A549 (cell line): Measurements from ENCODE around the gene ZNF558. TPM values are rescaled to one million over a fixed set of nuclear protein-coding genes. Genes with fewer than 3 reads are reported as not detected.

Experiments used
- ATAC-seq, 2 experiments: fragments of 200-7000 bp in 1 of 2; fragments of >200 bp in 1 of 2; cut with Nextera tagmentation in 1 of 2; cut with Tn5 transposase in 1 of 2; 3 replicates each; pipeline versions ENCODE4 v1.8.0 to v1.9.1; 2018 to 2020; ENCODE audit warnings: mild to moderate bottlenecking in 1 of 2, moderate library complexity in 1 of 2
- CTCF ChIA-PET: fragments of 300-600 bp; sonication (Branson Sonifier 250); formaldehyde crosslinking; extraction: SDS; loops from one replicate; lab custom pipeline; 2021; ENCODE audit warnings: antibody characterized with exemption, inconsistent platforms; lab: Yijun Ruan, JAX
- POLR2A ChIA-PET: fragments of 350-600 bp; formaldehyde crosslinking; extraction: SDS; loops from one replicate; lab custom pipeline; 2021; ENCODE audit warnings: antibody characterized with exemption, inconsistent platforms; lab: Yijun Ruan, JAX
- DNase-seq, 2 experiments: peaks; one replicate each; pipeline versions ENCODE4 v3.0.0 to v3.0.0-alpha.2; 2011 to 2016; ENCODE audit warnings: low read depth in 1 of 2, low spot score in 1 of 2
- FAIRE-seq: peaks from 2 replicates; lab custom pipeline; 2011; peaks lifted over from hg19 to GRCh38; lab: Jason Lieb, UNC
- H3K27ac ChIP-seq, 2 experiments: fragments of >200 bp; sonication (Bioruptor Twin); formaldehyde crosslinking; 3 replicates each; pipeline ENCODE4 v1.5.1; 2016 to 2017
- H3K4me1 ChIP-seq: fragments of >200 bp; sonication (Bioruptor Twin); formaldehyde crosslinking; 3 replicates; pipeline ENCODE4 v1.6.1; 2016
- H3K4me2 ChIP-seq: fragments of >200 bp; sonication (Bioruptor Twin); formaldehyde crosslinking; 3 replicates; pipeline ENCODE4 v1.6.1; 2016
- H3K4me3 ChIP-seq: fragments of >200 bp; sonication (Bioruptor Twin); formaldehyde crosslinking; 3 replicates; pipeline ENCODE4 v1.5.1; 2016
- H3K9me3 ChIP-seq: fragments of >200 bp; sonication (Bioruptor Twin); formaldehyde crosslinking; 3 replicates; pipeline ENCODE4 v1.6.1; 2016
- CBX2 ChIP-seq: fragments of 200-600 bp; sonication (generic); IDR thresholded peaks from 2 replicates; pipeline ENCODE4 v1.6.1; 2016; ENCODE audit warnings: low read depth, mild to moderate bottlenecking, borderline replicate concordance
- CEBPB ChIP-seq, 2 experiments: fragments of >200 bp in 1 of 2; sonication (Bioruptor Twin) in 1 of 2; formaldehyde crosslinking in 1 of 2; IDR thresholded peaks; 2 replicates each; pipeline ENCODE4 v1.6.1; 2012 to 2016
- EHF ChIP-seq: fragments of 250-450 bp; sonication (Bioruptor Pico); IDR thresholded peaks from 2 replicates; pipeline ENCODE4 v1.5.0; 2020; ENCODE audit warnings: mild to moderate bottlenecking
- EHMT2 ChIP-seq: fragments of 200-600 bp; sonication (generic); IDR thresholded peaks from 2 replicates; pipeline ENCODE4 v1.6.1; 2016; ENCODE audit warnings: antibody characterized with exemption, low read depth, mild to moderate bottlenecking, moderate library complexity
- FOXS1 ChIP-seq: fragments of 250-450 bp; sonication (Bioruptor Pico); IDR thresholded peaks from 2 replicates; pipeline ENCODE4 v1.5.0; 2020; ENCODE audit warnings: mild to moderate bottlenecking, moderate library complexity
- JUN ChIP-seq, 2 experiments: fragments of >200 bp; sonication (Bioruptor Twin); formaldehyde crosslinking; IDR thresholded peaks; 2 replicates in 1 of 2; 3 replicates in 1 of 2; pipeline ENCODE4 v1.6.1; 2016 to 2017
- MAZ ChIP-seq: fragments of 150-350 bp; IDR thresholded peaks from 2 replicates; pipeline ENCODE4 v1.6.1; 2014; ENCODE audit warnings: antibody characterized with exemption, low read depth, low read length, borderline replicate concordance
- PHF8 ChIP-seq: fragments of 200-600 bp; sonication (generic); IDR thresholded peaks from 2 replicates; pipeline ENCODE4 v1.6.1; 2016; ENCODE audit warnings: low read depth, mild to moderate bottlenecking, antibody characterized with exemption, moderate library complexity, borderline replicate concordance
- RAD21 ChIP-seq, 2 experiments: fragments of >200 bp in 1 of 2; sonication (Bioruptor Twin) in 1 of 2; formaldehyde crosslinking in 1 of 2; IDR thresholded peaks in 1 of 2; conservative IDR thresholded peaks in 1 of 2; 2 replicates in 1 of 2; 3 replicates in 1 of 2; pipeline ENCODE4 v1.6.1; 2012 to 2018; ENCODE audit warnings: inconsistent platforms in 1 of 2
- SREBF2 ChIP-seq: fragments of 450-650 bp; IDR thresholded peaks from 2 replicates; pipeline ENCODE4 v1.6.1; 2014; ENCODE audit warnings: mild to moderate bottlenecking, moderate library complexity
- ZNF302 ChIP-seq: fragments of 250-450 bp; sonication (Bioruptor Pico); IDR thresholded peaks from 2 replicates; pipeline ENCODE4 v1.9.0; 2021; ENCODE audit warnings: inconsistent platforms, mild to moderate bottlenecking, moderate library complexity
- WGBS: methylation state at CpG from one replicate; pipeline ENCODE4 v1.1.6; 2017; ENCODE audit errors: missing lambda C conversion rate; 5-methylcytosine and 5-hydroxymethylcytosine counted together
- polyA plus RNA-seq, 4 experiments: library from polyadenylated mRNA; depleted of rRNA in 3 of 4; stranded (reverse); fragments of >200 nt; fragmentation: RNase III in 1 of 4; extraction: RNeasy Plus Mini Kit Qiagen cat#74134 plus additional on column Dnase treatment in 1 of 4; gene quantifications; 2 replicates in 3 of 4; 3 replicates in 1 of 4; pipeline ENCODE4 v1.2.3, GENCODE V29; 2011 to 2017
- TF ChIP-seq, protein P1 (sequence below): fragments of 200-600 bp; sonication (generic); IDR thresholded peaks from 2 replicates; pipeline ENCODE4 v1.6.1; 2016; ENCODE audit warnings: antibody characterized with exemption, mild to moderate bottlenecking, moderate library complexity
- TF ChIP-seq, protein P2 (sequence below): fragments of >200 bp; sonication (Bioruptor Twin); formaldehyde crosslinking; IDR thresholded peaks from 3 replicates; pipeline ENCODE4 v1.5.1; 2016

ZNF558 gene
- polyA plus RNA-seq, 2 of the 4 experiments (the other 2 are of a cell fraction), result 8.8 to 30.9 TPM

- TF ChIP-seq ZNF302 (CRISPR knock-in tag), result no peak
These were observed 17.1 kb upstream of the ZNF558 start (continued) for GRCh38 chr19:8849232-8849631.

DNA sequence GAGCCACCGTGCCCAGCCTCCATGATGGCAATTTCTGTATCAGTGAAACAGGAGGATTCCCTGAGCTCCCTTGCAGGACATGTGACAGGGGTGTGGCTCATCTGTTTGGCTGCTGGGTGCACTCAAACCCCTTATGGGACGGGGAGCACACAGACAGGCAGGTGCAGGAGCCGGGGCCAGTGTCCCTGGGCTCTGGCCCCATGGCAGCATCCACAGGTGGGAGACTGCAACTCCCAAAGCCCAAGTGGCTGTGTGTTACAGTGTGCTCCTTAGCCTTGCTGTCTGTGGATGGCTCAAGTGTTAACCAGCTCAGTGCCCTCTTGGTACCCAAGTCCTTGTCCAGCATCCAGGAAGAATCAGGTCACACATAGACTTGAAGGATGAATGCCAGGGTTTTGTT lies 14.7 kb upstream of the ZNF558 start:
- POLR2A ChIA-PET, result no interaction called here

GRCh38 chr19:8840708-8841107 lies 8.6 kb upstream of the ZNF558 start:
- H3K4me3 ChIP-seq, result no peak overlapping the region
- H3K27ac ChIP-seq, result no peak overlapping the region
- CTCF ChIA-PET, result interaction anchor here (0.6 kb wide), 1 partner anchor 140 kb away, joined by 4 read pairs; no protein-coding TSS in a partner anchor
- no peak for TF ChIP-seq EHMT2
- TF ChIP-seq JUN (IDR thresholded peaks at IDR 0.05), result no peak
- no peak for TF ChIP-seq MAZ
- no peak for ATAC-seq
- no peaks in the 10 kb centered on the region for H3K4me1 ChIP-seq
- no peaks in the 10 kb centered on the region for H3K9me3 ChIP-seq
- no peak for DNase-seq
- 64% methylated on average over 5 of the region's 5 CpGs for WGBS
- no peak for FAIRE-seq
- no peak overlapping the region for H3K4me2 ChIP-seq
- POLR2A ChIA-PET, result no interaction called here

More for the DNA sequence above, 14.7 kb upstream of the ZNF558 start:
- CTCF ChIA-PET, result no interaction called here
- H3K4me1 ChIP-seq, result no peaks in the 10 kb centered on the region
- H3K4me2 ChIP-seq, result no peak overlapping the region
- no peak for TF ChIP-seq PHF8
- no peak for TF ChIP-seq EHF
- TF ChIP-seq, protein P1, sequence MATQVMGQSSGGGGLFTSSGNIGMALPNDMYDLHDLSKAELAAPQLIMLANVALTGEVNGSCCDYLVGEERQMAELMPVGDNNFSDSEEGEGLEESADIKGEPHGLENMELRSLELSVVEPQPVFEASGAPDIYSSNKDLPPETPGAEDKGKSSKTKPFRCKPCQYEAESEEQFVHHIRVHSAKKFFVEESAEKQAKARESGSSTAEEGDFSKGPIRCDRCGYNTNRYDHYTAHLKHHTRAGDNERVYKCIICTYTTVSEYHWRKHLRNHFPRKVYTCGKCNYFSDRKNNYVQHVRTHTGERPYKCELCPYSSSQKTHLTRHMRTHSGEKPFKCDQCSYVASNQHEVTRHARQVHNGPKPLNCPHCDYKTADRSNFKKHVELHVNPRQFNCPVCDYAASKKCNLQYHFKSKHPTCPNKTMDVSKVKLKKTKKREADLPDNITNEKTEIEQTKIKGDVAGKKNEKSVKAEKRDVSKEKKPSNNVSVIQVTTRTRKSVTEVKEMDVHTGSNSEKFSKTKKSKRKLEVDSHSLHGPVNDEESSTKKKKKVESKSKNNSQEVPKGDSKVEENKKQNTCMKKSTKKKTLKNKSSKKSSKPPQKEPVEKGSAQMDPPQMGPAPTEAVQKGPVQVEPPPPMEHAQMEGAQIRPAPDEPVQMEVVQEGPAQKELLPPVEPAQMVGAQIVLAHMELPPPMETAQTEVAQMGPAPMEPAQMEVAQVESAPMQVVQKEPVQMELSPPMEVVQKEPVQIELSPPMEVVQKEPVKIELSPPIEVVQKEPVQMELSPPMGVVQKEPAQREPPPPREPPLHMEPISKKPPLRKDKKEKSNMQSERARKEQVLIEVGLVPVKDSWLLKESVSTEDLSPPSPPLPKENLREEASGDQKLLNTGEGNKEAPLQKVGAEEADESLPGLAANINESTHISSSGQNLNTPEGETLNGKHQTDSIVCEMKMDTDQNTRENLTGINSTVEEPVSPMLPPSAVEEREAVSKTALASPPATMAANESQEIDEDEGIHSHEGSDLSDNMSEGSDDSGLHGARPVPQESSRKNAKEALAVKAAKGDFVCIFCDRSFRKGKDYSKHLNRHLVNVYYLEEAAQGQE, result no peak
- TF ChIP-seq RAD21 (conservative IDR thresholded peaks at IDR 0.05 in 1 of 2, IDR thresholded peaks at IDR 0.05 in 1 of 2), result no peak
- TF ChIP-seq SREBF2, result no peak
- TF ChIP-seq CBX2, result no peak
- no peak for TF ChIP-seq FOXS1
- TF ChIP-seq, protein P2, sequence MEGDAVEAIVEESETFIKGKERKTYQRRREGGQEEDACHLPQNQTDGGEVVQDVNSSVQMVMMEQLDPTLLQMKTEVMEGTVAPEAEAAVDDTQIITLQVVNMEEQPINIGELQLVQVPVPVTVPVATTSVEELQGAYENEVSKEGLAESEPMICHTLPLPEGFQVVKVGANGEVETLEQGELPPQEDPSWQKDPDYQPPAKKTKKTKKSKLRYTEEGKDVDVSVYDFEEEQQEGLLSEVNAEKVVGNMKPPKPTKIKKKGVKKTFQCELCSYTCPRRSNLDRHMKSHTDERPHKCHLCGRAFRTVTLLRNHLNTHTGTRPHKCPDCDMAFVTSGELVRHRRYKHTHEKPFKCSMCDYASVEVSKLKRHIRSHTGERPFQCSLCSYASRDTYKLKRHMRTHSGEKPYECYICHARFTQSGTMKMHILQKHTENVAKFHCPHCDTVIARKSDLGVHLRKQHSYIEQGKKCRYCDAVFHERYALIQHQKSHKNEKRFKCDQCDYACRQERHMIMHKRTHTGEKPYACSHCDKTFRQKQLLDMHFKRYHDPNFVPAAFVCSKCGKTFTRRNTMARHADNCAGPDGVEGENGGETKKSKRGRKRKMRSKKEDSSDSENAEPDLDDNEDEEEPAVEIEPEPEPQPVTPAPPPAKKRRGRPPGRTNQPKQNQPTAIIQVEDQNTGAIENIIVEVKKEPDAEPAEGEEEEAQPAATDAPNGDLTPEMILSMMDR, result no peak
- no peak for TF ChIP-seq MAZ
- no peak for ATAC-seq
- no peak for DNase-seq
- WGBS, result 13% methylated on average over 1 of the region's 3 CpGs
- H3K9me3 ChIP-seq, result no peaks in the 10 kb centered on the region
- no peak overlapping the region for H3K4me3 ChIP-seq
- no peak overlapping the region for H3K27ac ChIP-seq
- no peak for FAIRE-seq

- no peak for DNase-seq
- peaks cover 4% of the 10 kb centered on the region; the same call in 1 of the 3 replicates for H3K4me1 ChIP-seq
- H3K9me3 ChIP-seq, result peaks cover 2% of the 10 kb centered on the region; the same call in 2 of the 3 replicates
- ChIA-PET CTCF (no interaction called here), POLR2A (no interaction called here)
- H3K4me2 ChIP-seq, result no peak overlapping the region
- no peak for FAIRE-seq
- WGBS, result 84% methylated on average over 3 of the region's 3 CpGs
- no peak for ATAC-seq
- TF ChIP-seq EHF (no peak), CEBPB (IDR thresholded peaks at IDR 0.05) (peak; percentile 77 to 80; a peak in 3 of 4 replicates)
- H3K4me3 ChIP-seq, result no peak overlapping the region
- H3K27ac ChIP-seq, result no peak overlapping the region
These were observed 3.8 kb upstream of the ZNF558 start for GRCh38 chr19:8835877-8836276.
